Activated CD4-positive, alpha-beta memory T cell treated with anti-CD3 and anti-CD28 coated beads for 36 hours (primary cell): Measurements from ENCODE around the gene NXN. TPM values are rescaled to one million over a fixed set of nuclear protein-coding genes. Genes with fewer than 3 reads are reported as not detected.
"Not testable (repeated sequence)": the region's sequence is repeated elsewhere in the genome, so short reads cannot be mapped to it uniquely, and the experiment has no call there.

Experiments used
- CTCF ChIA-PET: fragments of 350-600 bp; sonication (Branson Sonifier 250); formaldehyde crosslinking; loops from one replicate; lab custom pipeline; 2021; ENCODE audit warnings: antibody characterized with exemption, inconsistent platforms; lab: Charles Lee
- POLR2A ChIA-PET: fragments of 350-600 bp; sonication (Branson Sonifier 250); formaldehyde crosslinking; loops from one replicate; lab custom pipeline; 2021; ENCODE audit warnings: antibody characterized with exemption; lab: Charles Lee
- DNase-seq: peaks from one replicate; pipeline ENCODE4 v3.0.0-alpha.2; 2020
- H3K27ac Mint-ChIP-seq: one replicate; pipeline ENCODE4 v1.8.0; 2021; ENCODE audit warnings: mixed read lengths
- H3K27me3 Mint-ChIP-seq: one replicate; pipeline ENCODE4 v1.8.0; 2021; ENCODE audit warnings: mixed read lengths
- H3K36me3 Mint-ChIP-seq: one replicate; pipeline ENCODE4 v1.8.0; 2021; ENCODE audit warnings: mixed read lengths
- H3K4me1 Mint-ChIP-seq: one replicate; pipeline ENCODE4 v1.8.0; 2021; ENCODE audit warnings: low read depth, mixed read lengths
- H3K4me3 Mint-ChIP-seq: one replicate; pipeline ENCODE4 v1.8.0; 2021; ENCODE audit warnings: mild to moderate bottlenecking, mixed read lengths
- H3K9me3 Mint-ChIP-seq: one replicate; pipeline ENCODE4 v1.8.0; 2021; ENCODE audit warnings: mixed read lengths
- intact Hi-C: fragments of 100-400 bp; cut with micrococcal nuclease; formaldehyde crosslinking; loops from one replicate; pipeline ENCODE4 v1.15.1; 2023
- total RNA-seq, 2 experiments: library from RNA; stranded (reverse); gene quantifications; one replicate each; pipeline ENCODE4 v1.2.3, GENCODE V29; 2021

NXN gene
- total RNA-seq, 2 experiments from 2014 or later: 0.31 to 0.33 TPM

DNA sequence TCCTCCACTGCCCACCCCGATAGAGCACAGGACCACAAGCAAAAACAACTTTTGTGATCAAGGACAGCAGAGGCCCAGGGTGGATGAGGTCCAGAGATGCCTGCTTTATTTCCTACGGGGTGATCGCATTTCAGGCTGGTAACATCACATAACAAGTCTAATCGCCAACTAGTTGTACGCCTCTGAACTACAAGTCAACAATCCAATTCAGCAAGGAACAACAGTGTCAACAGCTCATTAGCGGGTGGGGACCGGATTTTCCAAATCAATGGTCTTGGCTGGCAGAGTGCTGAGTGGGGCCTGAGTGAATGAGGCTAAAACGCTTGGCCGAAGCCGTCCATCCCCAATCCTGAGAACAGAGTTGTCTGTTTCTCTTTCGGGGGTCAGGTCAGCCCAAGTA, 180.3 kb downstream of the NXN start:
- intact Hi-C loops: no loop called here

DNA sequence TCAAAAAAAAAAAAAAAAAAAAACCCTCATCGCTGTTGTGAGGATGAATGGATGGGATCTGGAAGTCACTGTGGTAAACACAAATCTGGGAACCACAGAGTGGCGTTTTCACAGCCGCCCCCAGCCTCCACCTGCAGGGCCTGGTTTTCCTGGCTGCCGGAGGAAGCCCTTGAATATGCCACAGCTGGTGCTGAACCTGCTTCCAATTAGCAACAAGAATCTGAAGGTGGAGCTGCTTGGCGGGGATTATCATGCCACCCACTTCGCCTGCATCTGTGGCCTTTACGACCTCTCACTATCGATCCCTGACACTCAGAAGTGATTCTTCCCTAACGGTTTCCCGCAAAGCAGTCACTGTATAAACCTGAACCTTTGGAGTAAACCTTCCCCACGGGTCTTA, 181.3 kb downstream of the NXN start:
- no peak overlapping the region for H3K4me3 Mint-ChIP-seq
- ChIA-PET CTCF (interaction anchor here (0.8 to 3.8 kb wide), 4 partner anchors 81 to 201 kb away, joined by 4 to 52 read pairs (median 7); partner anchors contain the start of genes NXN and TIMM22), POLR2A (no interaction called here)
- intact Hi-C loops: no loop called here
- no peaks in the 10 kb centered on the region for H3K36me3 Mint-ChIP-seq
- H3K27ac Mint-ChIP-seq: no peak overlapping the region
- peaks cover 2% of the 10 kb centered on the region for H3K4me1 Mint-ChIP-seq
- H3K9me3 Mint-ChIP-seq: no peaks in the 10 kb centered on the region
- DNase-seq: no peak
- no peaks in the 10 kb centered on the region for H3K27me3 Mint-ChIP-seq

More for the DNA sequence above, 180.3 kb downstream of the NXN start:
- Mint-ChIP-seq H3K4me3 (no peak overlapping the region), H3K27me3 (no peaks in the 10 kb centered on the region), H3K27ac (no peak overlapping the region), H3K9me3 (no peaks in the 10 kb centered on the region), H3K4me1 (peaks cover 2% of the 10 kb centered on the region), H3K36me3 (no peaks in the 10 kb centered on the region)
- CTCF ChIA-PET: no interaction called here
- POLR2A ChIA-PET: no interaction called here
- no peak for DNase-seq

DNA sequence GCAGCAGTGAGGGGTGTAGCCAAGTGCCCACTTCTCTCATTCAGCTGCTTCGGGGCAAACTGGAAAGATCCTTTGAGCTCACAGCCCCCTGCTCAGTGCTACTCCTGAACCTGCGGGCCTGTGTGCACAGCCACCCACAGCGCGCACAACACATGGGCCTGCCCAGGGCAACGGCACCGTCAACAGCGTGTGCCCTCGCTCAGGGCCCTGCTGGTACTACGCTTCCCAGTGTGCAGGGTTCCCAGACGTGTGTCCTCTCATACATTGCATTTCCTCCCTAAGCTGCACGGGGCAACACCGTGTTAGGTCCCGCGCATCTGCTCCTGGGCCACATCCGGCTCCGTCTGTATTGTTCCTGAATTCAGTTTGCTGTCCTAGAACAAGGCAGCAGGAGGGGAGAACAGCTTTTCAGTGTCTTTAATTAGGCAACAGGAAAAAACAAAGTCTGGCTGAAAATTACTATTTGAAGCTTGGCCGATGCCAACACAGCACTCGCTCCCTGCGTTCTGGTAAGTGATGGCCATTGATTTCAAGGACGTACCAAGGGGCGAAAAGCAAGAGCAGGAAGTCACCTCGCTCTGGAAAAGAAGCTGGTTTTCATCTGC, 182.2 kb downstream of the NXN start:
- Mint-ChIP-seq H3K36me3 (peaks cover 3% of the 10 kb centered on the region), H3K4me1 (peaks cover 2% of the 10 kb centered on the region), H3K9me3 (no peaks in the 10 kb centered on the region), H3K27me3 (no peaks in the 10 kb centered on the region), H3K27ac (no peak overlapping the region), H3K4me3 (no peak overlapping the region)
- intact Hi-C loops: no loop called here
- ChIA-PET CTCF (interaction anchor here (0.6 to 3.8 kb wide), 6 partner anchors 82 to 202 kb away, joined by 3 to 52 read pairs (median 7); partner anchors contain the start of genes NXN and TIMM22), POLR2A (no interaction called here)
- DNase-seq: no peak

DNA sequence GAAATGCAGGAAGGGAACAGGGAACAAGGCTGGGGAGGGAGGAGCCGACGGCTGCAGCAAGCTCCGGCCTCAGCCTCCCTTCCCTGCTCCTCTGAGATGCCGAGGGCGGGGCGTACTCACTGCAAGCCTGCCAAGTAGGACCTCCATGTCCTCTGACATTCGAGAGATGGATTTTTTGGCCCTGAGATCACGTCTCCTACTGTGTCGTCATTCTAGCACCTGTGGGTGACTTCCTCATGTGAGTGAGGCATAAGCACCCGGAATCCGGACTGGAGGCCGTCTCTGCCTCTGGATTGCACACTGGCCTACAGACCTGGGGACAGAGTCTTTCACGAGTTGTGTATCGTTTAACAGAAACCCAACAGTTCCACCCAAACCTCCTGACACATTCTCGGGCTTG, 183.0 kb downstream of the NXN start:
- peaks cover 9% of the 10 kb centered on the region for H3K36me3 Mint-ChIP-seq
- H3K9me3 Mint-ChIP-seq: no peaks in the 10 kb centered on the region
- ChIA-PET POLR2A (no interaction called here), CTCF (interaction anchor here (3.1 to 3.8 kb wide), 3 partner anchors 184 to 203 kb away, joined by 10 to 52 read pairs (median 17); partner anchors contain the start of genes NXN and TIMM22)
- peaks cover 2% of the 10 kb centered on the region for H3K4me1 Mint-ChIP-seq
- H3K27ac Mint-ChIP-seq: no peak overlapping the region
- DNase-seq: no peak
- H3K27me3 Mint-ChIP-seq: no peaks in the 10 kb centered on the region
- intact Hi-C loops: no loop called here
- H3K4me3 Mint-ChIP-seq: no peak overlapping the region

DNA sequence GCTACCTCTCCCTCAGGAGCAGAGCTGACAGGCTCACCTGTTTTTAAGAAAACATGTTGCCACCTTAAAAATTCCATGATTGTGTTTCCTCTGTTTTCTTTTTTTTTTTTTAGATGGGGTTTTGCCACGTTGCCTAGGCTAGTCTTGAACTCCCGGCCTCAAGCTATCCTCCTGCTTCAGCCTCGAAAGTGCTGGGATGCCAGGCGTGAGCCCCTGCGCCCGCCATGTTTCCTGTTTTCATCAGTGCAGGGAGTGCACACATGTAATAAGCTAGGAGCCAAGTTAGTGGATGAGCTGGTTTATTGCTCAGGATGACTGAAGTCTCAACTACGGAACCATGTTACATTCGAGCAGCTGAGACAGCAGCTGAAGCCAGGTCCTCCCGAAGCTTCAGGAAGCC, 183.9 kb downstream of the NXN start:
- Mint-ChIP-seq H3K27me3 (no peaks in the 10 kb centered on the region), H3K36me3 (peaks cover 16% of the 10 kb centered on the region), H3K9me3 (no peaks in the 10 kb centered on the region), H3K4me1 (peaks cover 2% of the 10 kb centered on the region), H3K27ac (no peak overlapping the region), H3K4me3 (no peak overlapping the region)
- CTCF ChIA-PET: interaction anchor here (1.2 to 3.8 kb wide), 7 partner anchors 10 to 207 kb away, joined by 4 to 52 read pairs (median 6); partner anchors contain the start of genes NXN and TIMM22
- POLR2A ChIA-PET: no interaction called here
- DNase-seq: no peak
- intact Hi-C loops: no loop called here

DNA sequence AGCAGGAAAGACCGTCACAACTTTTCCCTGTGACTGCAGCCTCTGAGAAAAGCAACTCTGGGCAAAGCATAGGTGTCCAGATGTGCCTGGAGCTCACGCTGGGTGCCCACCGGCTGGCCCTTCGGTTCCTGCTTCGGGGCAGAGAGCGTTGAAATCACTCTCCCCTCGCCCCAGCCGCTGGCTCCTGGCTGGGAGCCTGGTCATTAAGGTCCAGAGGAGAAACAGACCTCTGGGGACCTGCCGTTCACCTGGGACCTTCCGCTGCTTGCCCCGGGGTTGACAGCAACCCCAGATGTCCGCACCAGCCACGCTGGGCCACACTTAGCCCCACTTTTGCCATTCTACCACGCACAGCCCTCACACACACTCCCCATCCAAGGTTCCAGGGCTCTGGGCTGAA, 184.3 kb downstream of the NXN start:
- Mint-ChIP-seq H3K4me3 (no peak overlapping the region), H3K36me3 (peaks cover 17% of the 10 kb centered on the region), H3K9me3 (no peaks in the 10 kb centered on the region), H3K27ac (no peak overlapping the region), H3K4me1 (peaks cover 2% of the 10 kb centered on the region), H3K27me3 (no peaks in the 10 kb centered on the region)
- intact Hi-C loops: no loop called here
- DNase-seq: no peak
- ChIA-PET POLR2A (interaction anchor here (0.6 kb wide), 1 partner anchor 510 kb away, joined by 3 read pairs; no protein-coding TSS in a partner anchor), CTCF (interaction anchor here (1.2 to 3.8 kb wide), 6 partner anchors 9 to 207 kb away, joined by 4 to 52 read pairs (median 6); partner anchors contain the start of genes NXN and TIMM22)

DNA sequence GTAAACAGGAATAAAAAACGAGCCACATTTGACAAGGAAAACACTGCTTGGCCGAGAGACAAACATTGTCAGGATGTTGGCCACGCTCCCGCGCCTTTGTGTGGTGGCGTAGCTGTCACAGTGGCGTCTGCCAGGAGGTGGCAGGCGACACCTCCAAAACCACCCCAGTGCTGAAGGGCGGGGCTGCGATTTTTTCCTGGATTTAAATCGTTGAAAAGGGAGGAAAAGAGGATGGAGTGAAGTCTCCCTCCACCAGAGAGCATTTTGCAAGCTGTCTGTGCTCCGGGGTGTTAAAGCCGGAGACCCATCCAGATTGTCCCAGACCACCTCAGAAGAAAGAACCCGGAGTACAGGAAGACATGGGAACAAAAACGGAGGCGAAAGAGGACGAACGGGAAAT, 184.7 kb downstream of the NXN start:
- no peaks in the 10 kb centered on the region for H3K9me3 Mint-ChIP-seq
- POLR2A ChIA-PET: interaction anchor here (0.6 to 1.3 kb wide), 2 partner anchors 13 to 510 kb away, joined by 3 read pairs; partner anchors contain the start of genes GLOD4 and MRM3

DNA sequence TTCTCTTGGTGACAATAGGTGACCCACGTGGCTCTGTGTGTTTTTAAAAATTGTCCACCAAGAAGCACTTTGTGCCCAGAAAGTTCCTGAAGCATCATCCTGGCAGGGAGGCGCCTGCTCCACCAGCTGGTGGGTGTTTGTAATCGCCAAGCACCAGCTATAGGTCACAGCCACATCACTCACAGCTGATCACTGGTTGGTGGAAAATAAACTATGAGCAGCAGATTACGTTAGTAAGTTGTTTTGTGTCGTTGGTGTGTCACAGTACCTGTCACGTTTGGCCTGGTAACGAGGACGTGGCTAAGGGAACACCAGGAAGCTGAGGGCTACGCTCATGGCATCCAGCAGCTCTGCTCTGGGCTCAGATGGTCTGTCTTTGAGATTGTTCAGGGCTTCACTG, 187.3 kb downstream of the NXN start:
- CTCF ChIA-PET: interaction anchor here (2.9 kb wide), 1 partner anchor 189 kb away, joined by 18 read pairs; no protein-coding TSS in a partner anchor
- no peaks in the 10 kb centered on the region for H3K9me3 Mint-ChIP-seq
- no peaks in the 10 kb centered on the region for H3K27me3 Mint-ChIP-seq
- H3K36me3 Mint-ChIP-seq: peaks cover 27% of the 10 kb centered on the region
- DNase-seq: no peak
- H3K4me1 Mint-ChIP-seq: peaks cover 2% of the 10 kb centered on the region
- H3K4me3 Mint-ChIP-seq: no peak overlapping the region
- H3K27ac Mint-ChIP-seq: no peak overlapping the region
- intact Hi-C loops: no loop called here
- POLR2A ChIA-PET: no interaction called here

More for the DNA sequence above, 184.7 kb downstream of the NXN start:
- H3K36me3 Mint-ChIP-seq: peaks cover 19% of the 10 kb centered on the region
- intact Hi-C loops: no loop called here
- CTCF ChIA-PET: interaction anchor here (0.7 to 3.8 kb wide), 6 partner anchors 9 to 208 kb away, joined by 3 to 52 read pairs (median 6); partner anchors contain the start of genes GLOD4, MRM3, NXN and TIMM22
- no peak overlapping the region for H3K4me3 Mint-ChIP-seq
- peak; percentile 61 for DNase-seq
- no peak overlapping the region for H3K27ac Mint-ChIP-seq
- no peaks in the 10 kb centered on the region for H3K27me3 Mint-ChIP-seq
- H3K4me1 Mint-ChIP-seq: peaks cover 2% of the 10 kb centered on the region

DNA sequence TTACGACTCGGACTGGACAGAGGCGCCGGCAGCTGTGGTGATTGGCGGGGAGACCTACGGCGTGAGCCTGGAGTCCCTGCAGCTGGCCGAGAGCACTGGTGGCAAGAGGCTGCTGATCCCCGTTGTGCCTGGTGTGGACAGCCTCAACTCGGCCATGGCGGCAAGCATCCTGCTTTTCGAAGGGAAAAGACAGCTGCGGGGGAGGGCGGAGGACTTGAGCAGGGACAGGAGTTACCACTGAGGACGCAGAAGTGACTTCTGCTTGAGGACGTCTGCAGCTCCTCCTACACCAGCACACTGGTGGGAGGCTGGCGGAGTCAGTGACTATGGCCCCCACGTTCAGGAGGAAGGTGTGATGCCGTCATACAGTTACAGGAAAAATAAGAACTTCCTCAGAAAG, 187.7 kb downstream of the NXN start:
- intact Hi-C loops: no loop called here
- ChIA-PET CTCF (interaction anchor here (2.9 kb wide), 1 partner anchor 189 kb away, joined by 18 read pairs; no protein-coding TSS in a partner anchor), POLR2A (no interaction called here)
- H3K9me3 Mint-ChIP-seq: no peaks in the 10 kb centered on the region
- DNase-seq: no peak
- no peak overlapping the region for H3K27ac Mint-ChIP-seq
- H3K4me1 Mint-ChIP-seq: peaks cover 2% of the 10 kb centered on the region
- no peak overlapping the region for H3K4me3 Mint-ChIP-seq
- H3K36me3 Mint-ChIP-seq: peaks cover 28% of the 10 kb centered on the region
- H3K27me3 Mint-ChIP-seq: no peaks in the 10 kb centered on the region

DNA sequence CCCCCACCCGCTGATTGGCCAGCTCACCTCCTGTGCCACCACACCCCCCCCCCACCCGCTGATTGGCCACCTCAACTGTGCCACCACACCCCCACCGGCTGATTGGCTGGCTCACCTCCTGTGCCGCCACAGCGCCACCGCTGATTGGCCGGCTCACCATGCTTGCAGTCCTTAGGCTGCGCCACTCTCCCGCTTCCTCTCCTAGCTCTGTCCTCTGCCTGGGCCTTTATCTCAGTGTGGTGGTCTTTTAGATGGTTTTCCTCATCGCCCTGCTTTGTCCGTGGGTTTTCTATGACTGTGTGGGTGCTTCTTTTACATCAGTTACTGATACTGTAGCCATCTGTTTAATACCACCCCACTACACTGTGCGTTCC, 188.7 kb downstream of the NXN start:
- H3K27ac Mint-ChIP-seq, H3K4me3 Mint-ChIP-seq, DNase-seq, POLR2A ChIA-PET, CTCF ChIA-PET, intact Hi-C loops, H3K27me3 Mint-ChIP-seq, H3K9me3 Mint-ChIP-seq, H3K4me1 Mint-ChIP-seq: not testable (repeated sequence)
- peaks cover 28% of the 10 kb centered on the region for H3K36me3 Mint-ChIP-seq

DNA sequence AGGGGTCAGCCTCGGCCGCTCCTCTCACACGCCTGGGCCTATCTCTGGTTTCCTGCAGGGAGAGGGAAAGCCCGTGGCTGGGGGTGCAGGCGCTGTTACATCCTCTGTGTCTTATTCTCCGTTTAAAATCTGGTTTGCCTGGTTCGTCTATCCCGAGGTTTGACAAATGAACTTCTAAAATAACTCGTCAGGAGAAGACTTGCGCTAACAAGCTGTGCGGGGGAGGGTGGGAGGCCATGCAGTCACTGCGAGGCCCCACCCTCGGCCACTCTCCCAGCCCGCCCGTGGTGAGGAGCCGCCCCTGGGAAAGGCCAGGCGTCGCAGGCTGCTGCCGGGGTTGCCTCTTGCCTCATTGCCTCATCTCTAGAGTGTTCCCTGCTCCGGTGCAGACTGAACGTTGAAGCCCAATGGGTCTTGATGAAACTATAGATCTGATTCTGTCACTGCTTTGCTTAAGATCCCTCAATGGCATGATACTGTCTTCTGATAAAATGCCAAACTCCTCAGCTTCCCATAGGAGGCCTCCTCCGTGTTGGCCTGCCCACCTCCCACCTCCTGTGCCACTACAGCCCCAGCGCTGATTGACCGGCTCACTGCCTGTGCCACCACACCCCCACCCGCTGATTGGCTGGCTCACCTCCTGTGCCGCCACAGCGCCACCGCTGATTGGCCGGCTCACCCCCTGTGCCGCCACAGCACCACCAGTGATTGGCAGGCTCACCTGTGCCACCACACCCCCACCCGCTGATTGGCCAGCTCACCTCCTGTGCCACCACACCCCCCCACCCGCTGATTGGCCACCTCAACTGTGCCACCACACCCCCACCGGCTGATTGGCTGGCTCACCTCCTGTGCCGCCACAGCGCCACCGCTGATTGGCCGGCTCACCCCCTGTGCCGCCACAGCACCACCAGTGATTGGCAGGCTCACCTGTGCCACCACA, 189.4 kb downstream of the NXN start:
- H3K4me1 Mint-ChIP-seq, POLR2A ChIA-PET, H3K9me3 Mint-ChIP-seq, DNase-seq, H3K4me3 Mint-ChIP-seq, H3K27me3 Mint-ChIP-seq, CTCF ChIA-PET, H3K27ac Mint-ChIP-seq: not testable (repeated sequence)
- intact Hi-C loops: loop anchor here (10.0 kb wide), 1 partner anchor 75 kb away; the partner anchor contains the start of gene VPS53
- peaks cover 28% of the 10 kb centered on the region for H3K36me3 Mint-ChIP-seq
